PFSK-1 (cell line): Measurements from ENCODE around the gene PDSS1.

Experiments
- POLR2AphosphoS5 ChIP-seq: IDR thresholded peaks from 2 replicates; pipeline ENCODE4 v1.6.1; 2012; ENCODE audit warnings: low read depth, mild to moderate bottlenecking, control low read depth, low read length, moderate library complexity
- REST ChIP-seq, 2 experiments: IDR thresholded peaks; 2 replicates each; pipeline versions ENCODE4 v1.6.1 to v1.8.0; 2011 to 2012; ENCODE audit warnings: low read depth in 2 of 2, low read length in 2 of 2, control low read depth in 1 of 2, inconsistent platforms in 1 of 2, mild to moderate bottlenecking in 1 of 2, moderate library complexity in 1 of 2; ENCODE audit not compliant: insufficient read depth in 1 of 2

DNA sequence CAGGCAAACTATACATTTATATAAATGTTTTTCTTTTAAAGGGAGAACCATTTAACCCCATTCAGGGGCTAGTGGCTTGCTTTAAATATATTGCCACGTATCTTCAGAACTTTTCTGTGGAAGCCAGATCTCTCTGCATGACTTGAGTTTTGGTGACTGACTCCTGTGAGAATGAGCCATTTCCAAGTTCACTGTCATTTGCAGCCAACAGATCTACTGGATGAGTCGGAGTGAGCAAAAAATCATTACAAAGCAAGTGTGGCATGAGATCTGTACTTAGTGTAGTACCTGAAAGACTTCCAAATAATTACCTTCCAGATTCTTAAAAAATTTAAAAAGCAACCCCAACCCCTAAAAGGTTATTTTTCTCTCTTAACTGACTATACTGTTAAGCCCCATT lies 45.6 kb downstream of the PDSS1 start:
- TF ChIP-seq POLR2AphosphoS5 = no peak
- TF ChIP-seq REST (IDR thresholded peaks at IDR 0.05; ENCODE audit: insufficient read depth in 1 of 2, low read depth in 2 of 2, low read length in 2 of 2) = no peak
